Sigmoid colon (tissue), 7 donors: ENCODE data around the gene ANO9. TPM values are rescaled to one million over a fixed set of nuclear protein-coding genes. Genes with fewer than 3 reads are reported as not detected.
A peak's percentile ranks its signal among the peaks of the same experiment; 100 is the strongest.

Experiments used
- DNase-seq: peaks from one replicate; pipeline ENCODE4 v3.0.0-alpha.2; 2019
- H3K27ac ChIP-seq, 4 donors: fragments of 200-600 bp; sonication (generic); one replicate each; pipeline ENCODE4 v1.5.1; 2016 to 2019; ENCODE audit warnings: mild to moderate bottlenecking in 1 of 4
- H3K27me3 ChIP-seq, 3 donors: fragments of 200-600 bp; sonication (generic); one replicate each; pipeline ENCODE4 v1.5.1; 2019; ENCODE audit warnings: mild to moderate bottlenecking in 1 of 3
- H3K36me3 ChIP-seq, 4 donors: fragments of 200-600 bp; sonication (generic); one replicate each; pipeline ENCODE4 v1.5.1; 2016 to 2019
- H3K4me1 ChIP-seq, 4 donors: fragments of 200-600 bp; sonication (generic); one replicate each; pipeline ENCODE4 v1.5.1; 2017 to 2019
- H3K4me3 ChIP-seq, 4 donors: fragments of 200-600 bp; sonication (generic); one replicate each; pipeline ENCODE4 v1.5.1; 2017 to 2019; ENCODE audit warnings: mild to moderate bottlenecking in 2 of 4, moderate library complexity in 1 of 4
- H3K9me3 ChIP-seq, 4 donors: fragments of 200-600 bp in 3 of 4; sonication (generic) in 3 of 4; one replicate each; pipeline versions ENCODE4 v1.5.1 to v1.6.1; 2013 to 2019
- EP300 ChIP-seq, 4 donors: sonication (generic); formaldehyde crosslinking; IDR thresholded peaks; one replicate each; pipeline ENCODE4 v1.6.1; 2017; ENCODE audit warnings: antibody characterized with exemption in 4 of 4
- POLR2A ChIP-seq, 2 donors: fragments of 450-650 bp; IDR thresholded peaks; one replicate each; pipeline ENCODE4 v1.6.1; 2016; ENCODE audit warnings: antibody characterized with exemption in 2 of 2, mild to moderate bottlenecking in 2 of 2, moderate library complexity in 2 of 2
- POLR2AphosphoS5 ChIP-seq, 4 donors: sonication (generic); formaldehyde crosslinking; IDR thresholded peaks; one replicate each; pipeline ENCODE4 v1.6.1; 2017; ENCODE audit warnings: antibody characterized with exemption in 4 of 4
- WGBS, 2 donors: extraction: QIAGEN DNeasy Blood & Tissue Kit; methylation state at CpG; one replicate each; pipeline ENCODE4 v1.1.7; 2013; 5-methylcytosine and 5-hydroxymethylcytosine counted together
- intact Hi-C: fragments of 100-400 bp; cut with DNase I; formaldehyde crosslinking; loops from one replicate; pipeline ENCODE4 v1.15.1; 2023
- polyA plus RNA-seq, 3 donors: library from polyadenylated mRNA; stranded (reverse); fragments of 200-250 nt; gene quantifications; one replicate each; pipeline ENCODE4 v1.2.3, GENCODE V29; 2013
- total RNA-seq, 4 donors: library from RNA; depleted of rRNA; stranded (reverse); fragments of >200 nt; gene quantifications; one replicate each; pipeline ENCODE4 v1.1.0, GENCODE V29; 2016
- TF ChIP-seq, protein P1 (sequence below), 4 experiments: fragments of 450-650 bp in 3 of 4; fragments of 200-600 bp in 1 of 4; IDR thresholded peaks; one replicate each; pipeline ENCODE4 v1.5.1; 2016 to 2019; ENCODE audit warnings: antibody characterized with exemption in 4 of 4, mild to moderate bottlenecking in 3 of 4, moderate library complexity in 2 of 4
- donor health status: healthy with polysubstance abuse.
- donor health status: Bipolar disorder and iron deficiency.
- donor health status: healthy.

ANO9 gene
- total and polyA plus RNA-seq, 7 donors = 0.14 to 123 (median 2.5) TPM

DNA sequence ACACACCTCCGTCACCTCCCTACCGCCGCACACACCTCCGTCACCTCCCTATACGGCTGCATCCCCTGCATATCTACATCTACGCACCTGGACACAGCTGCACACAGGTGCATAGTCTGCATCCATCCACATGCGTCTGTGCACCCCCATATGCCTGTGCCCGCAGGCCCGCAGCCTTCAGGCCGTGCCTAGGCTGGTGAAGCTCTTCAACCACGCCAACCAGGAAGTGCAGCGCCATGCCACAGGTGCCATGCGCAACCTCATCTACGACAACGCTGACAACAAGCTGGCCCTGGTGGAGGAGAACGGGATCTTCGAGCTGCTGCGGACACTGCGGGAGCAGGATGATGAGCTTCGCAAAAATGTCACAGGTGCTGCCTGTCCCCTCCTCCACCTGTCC lies 43.0 kb downstream of the ANO9 start:
- Histone ChIP-seq H3K4me3 (no peak overlapping the region), H3K36me3 (no peaks in the 10 kb centered on the region), H3K27ac (no peak overlapping the region), H3K4me1 (peaks cover 0 to 20% (median 12%) of the 10 kb centered on the region in 4 donors), H3K27me3 (peaks cover 0 to 32% (median 23%) of the 10 kb centered on the region in 3 donors), H3K9me3 (no peaks in the 10 kb centered on the region)
- no peak for TF ChIP-seq EP300 (IDR thresholded peaks at IDR 0.05)
- no peak for TF ChIP-seq POLR2AphosphoS5 (IDR thresholded peaks at IDR 0.05)
- TF ChIP-seq POLR2A (IDR thresholded peaks at IDR 0.05) = no peak
- TF ChIP-seq, protein P1, sequence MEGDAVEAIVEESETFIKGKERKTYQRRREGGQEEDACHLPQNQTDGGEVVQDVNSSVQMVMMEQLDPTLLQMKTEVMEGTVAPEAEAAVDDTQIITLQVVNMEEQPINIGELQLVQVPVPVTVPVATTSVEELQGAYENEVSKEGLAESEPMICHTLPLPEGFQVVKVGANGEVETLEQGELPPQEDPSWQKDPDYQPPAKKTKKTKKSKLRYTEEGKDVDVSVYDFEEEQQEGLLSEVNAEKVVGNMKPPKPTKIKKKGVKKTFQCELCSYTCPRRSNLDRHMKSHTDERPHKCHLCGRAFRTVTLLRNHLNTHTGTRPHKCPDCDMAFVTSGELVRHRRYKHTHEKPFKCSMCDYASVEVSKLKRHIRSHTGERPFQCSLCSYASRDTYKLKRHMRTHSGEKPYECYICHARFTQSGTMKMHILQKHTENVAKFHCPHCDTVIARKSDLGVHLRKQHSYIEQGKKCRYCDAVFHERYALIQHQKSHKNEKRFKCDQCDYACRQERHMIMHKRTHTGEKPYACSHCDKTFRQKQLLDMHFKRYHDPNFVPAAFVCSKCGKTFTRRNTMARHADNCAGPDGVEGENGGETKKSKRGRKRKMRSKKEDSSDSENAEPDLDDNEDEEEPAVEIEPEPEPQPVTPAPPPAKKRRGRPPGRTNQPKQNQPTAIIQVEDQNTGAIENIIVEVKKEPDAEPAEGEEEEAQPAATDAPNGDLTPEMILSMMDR (IDR thresholded peaks at IDR 0.05) = no peak
- 90 to 97% methylated on average over 20 of the region's 20 CpGs for WGBS, 2 donors
- DNase-seq = no peak
- intact Hi-C loops = no loop called here

DNA sequence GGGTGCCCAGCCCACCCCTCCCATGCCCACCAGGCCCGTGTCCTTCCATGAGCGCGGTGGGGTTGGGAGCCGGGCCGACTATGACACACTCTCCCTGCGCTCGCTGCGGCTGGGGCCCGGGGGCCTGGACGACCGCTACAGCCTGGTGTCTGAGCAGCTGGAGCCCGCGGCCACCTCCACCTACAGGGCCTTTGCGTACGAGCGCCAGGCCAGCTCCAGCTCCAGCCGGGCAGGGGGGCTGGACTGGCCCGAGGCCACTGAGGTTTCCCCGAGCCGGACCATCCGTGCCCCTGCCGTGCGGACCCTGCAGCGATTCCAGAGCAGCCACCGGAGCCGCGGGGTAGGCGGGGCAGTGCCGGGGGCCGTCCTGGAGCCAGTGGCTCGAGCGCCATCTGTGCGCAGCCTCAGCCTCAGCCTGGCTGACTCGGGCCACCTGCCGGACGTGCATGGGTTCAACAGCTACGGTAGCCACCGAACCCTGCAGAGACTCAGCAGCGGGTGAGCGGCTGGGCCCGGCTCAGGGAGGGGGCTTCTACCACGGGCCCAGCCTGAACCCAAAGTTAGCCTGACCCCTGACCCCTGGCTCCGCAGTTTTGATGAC lies 44.8 kb downstream of the ANO9 start:
- no peak overlapping the region for H3K27ac ChIP-seq
- peak overlapping the region; percentile 5 to 47 (median 28) for H3K4me3 ChIP-seq

DNA sequence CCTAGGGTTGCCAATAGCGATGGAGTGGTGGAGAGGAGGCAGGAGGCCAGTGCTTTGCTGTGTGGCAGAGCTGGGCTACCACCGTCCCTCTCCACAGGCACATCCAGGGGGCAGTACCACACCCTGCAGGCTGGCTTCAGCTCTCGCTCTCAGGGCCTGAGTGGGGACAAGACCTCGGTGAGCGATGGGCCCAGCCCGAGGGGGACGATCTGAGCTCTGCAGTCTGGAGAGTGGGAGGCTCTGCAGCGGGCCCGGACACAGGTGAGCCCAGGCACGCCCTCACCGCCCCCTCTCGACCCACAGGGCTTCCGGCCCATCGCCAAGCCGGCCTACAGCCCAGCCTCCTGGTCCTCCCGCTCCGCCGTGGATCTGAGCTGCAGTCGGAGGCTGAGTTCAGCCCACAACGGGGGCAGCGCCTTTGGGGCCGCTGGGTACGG lies 45.3 kb downstream of the ANO9 start:
- Histone ChIP-seq H3K27me3 (peaks cover 0 to 44% (median 18%) of the 10 kb centered on the region in 3 donors), H3K4me1 (peaks cover 0 to 20% (median 12%) of the 10 kb centered on the region in 4 donors), H3K36me3 (no peaks in the 10 kb centered on the region), H3K27ac (no peak overlapping the region), H3K9me3 (no peaks in the 10 kb centered on the region), H3K4me3 (peak overlapping the region; percentile 5 to 47 (median 28))
- no peak for TF ChIP-seq POLR2AphosphoS5 (IDR thresholded peaks at IDR 0.05)
- TF ChIP-seq, protein P1 (IDR thresholded peaks at IDR 0.05) = no peak
- no peak for TF ChIP-seq EP300 (IDR thresholded peaks at IDR 0.05)
- no peak for TF ChIP-seq POLR2A (IDR thresholded peaks at IDR 0.05)
- no peak for DNase-seq
- intact Hi-C loops = no loop called here
- 54 to 80% methylated on average over 23 of the region's 23 CpGs for WGBS, 2 donors

More for the DNA sequence above, 44.8 kb downstream of the ANO9 start:
- Histone ChIP-seq H3K27me3 (peaks cover 0 to 39% (median 18%) of the 10 kb centered on the region in 3 donors), H3K4me1 (peaks cover 0 to 20% (median 12%) of the 10 kb centered on the region in 4 donors), H3K36me3 (no peaks in the 10 kb centered on the region), H3K9me3 (no peaks in the 10 kb centered on the region)
- TF ChIP-seq POLR2A (IDR thresholded peaks at IDR 0.05) (no peak), EP300 (IDR thresholded peaks at IDR 0.05) (no peak)
- TF ChIP-seq, protein P1 (IDR thresholded peaks at IDR 0.05) = peak; percentile 23 to 46 (median 36)
- WGBS, 2 donors = 43 to 78% methylated on average over 43 of the region's 43 CpGs
- DNase-seq = peak; percentile 82
- intact Hi-C loops = no loop called here

DNA sequence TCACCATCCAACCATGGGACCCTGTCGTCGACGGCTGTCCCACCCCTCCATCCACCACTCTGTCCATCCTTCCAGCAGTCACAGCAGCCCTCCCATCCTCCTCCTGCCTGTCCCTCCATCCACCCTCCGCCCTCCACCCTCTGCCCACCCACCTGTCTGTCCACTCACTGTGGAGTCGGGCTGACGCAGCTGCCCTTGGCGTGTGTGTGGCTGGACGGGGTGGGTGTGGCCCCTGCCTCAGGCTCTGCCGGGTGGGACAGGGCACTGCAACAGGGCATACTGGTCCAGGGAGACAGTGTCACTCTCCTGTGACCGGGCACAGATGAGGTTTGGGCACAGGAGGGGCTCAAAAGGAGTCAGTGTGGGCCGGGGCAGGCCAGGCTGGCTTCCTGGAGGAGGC lies 45.9 kb downstream of the ANO9 start:
- 52 to 80% methylated on average over 11 of the region's 11 CpGs for WGBS, 2 donors
- Histone ChIP-seq H3K27me3 (peaks cover 0 to 45% (median 18%) of the 10 kb centered on the region in 3 donors), H3K4me3 (no peak overlapping the region), H3K9me3 (no peaks in the 10 kb centered on the region), H3K4me1 (peaks cover 0 to 20% (median 12%) of the 10 kb centered on the region in 4 donors), H3K36me3 (no peaks in the 10 kb centered on the region), H3K27ac (no peak overlapping the region)
- no peak for DNase-seq
- intact Hi-C loops = no loop called here
- TF ChIP-seq POLR2AphosphoS5 (IDR thresholded peaks at IDR 0.05) = no peak

DNA sequence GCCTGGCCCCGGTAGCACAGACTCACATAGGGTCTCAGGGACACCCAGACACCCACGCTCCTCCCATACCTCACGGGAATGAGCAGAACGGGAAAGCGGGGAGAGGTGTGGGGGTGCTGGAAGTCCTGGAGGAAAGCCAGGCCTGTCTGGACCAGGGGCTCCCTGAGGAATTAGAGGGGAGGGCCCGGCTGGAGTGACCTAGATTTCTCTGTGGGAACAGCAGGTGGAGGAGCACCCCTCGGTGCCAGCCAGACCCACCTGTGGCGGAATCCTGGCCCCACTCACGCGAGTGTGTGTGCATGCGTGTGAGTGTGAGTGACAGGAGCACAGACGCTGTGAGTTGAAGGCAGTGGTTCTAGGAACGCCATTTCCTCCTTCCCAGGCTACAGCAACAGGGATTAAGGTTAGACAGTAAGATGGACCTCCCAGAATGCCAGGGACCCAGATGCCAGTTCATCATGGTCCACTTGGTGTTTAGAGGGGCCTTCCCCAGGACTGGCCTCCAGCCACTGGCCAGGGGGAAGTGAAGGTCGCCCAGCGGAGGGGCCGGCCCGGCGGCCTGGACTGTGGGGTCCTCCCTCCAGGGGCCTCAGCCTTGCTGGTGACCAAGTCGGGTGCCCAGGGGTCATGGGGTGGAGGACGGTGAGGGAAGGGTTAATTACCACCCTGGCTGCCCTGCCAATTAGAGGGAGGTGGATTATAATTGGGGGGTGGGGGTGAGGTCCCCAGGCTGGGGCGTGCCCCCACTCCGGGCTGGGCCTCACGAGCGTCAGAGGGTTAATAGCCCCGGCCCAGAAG lies 46.8 kb downstream of the ANO9 start:
- no peak overlapping the region for H3K27ac ChIP-seq
- TF ChIP-seq POLR2A (IDR thresholded peaks at IDR 0.05) = no peak
- no peak for TF ChIP-seq POLR2AphosphoS5 (IDR thresholded peaks at IDR 0.05)
- TF ChIP-seq EP300 (IDR thresholded peaks at IDR 0.05) = no peak
- TF ChIP-seq, protein P1 (IDR thresholded peaks at IDR 0.05) = no peak
- H3K4me3 ChIP-seq = peak overlapping the region in 1 of 4 donors; percentile 13

More for the DNA sequence above, 46.8 kb downstream of the ANO9 start:
- Histone ChIP-seq H3K27me3 (peaks cover 0 to 41% (median 14%) of the 10 kb centered on the region in 3 donors), H3K9me3 (no peaks in the 10 kb centered on the region), H3K4me1 (peaks cover 0 to 15% (median 12%) of the 10 kb centered on the region in 4 donors), H3K36me3 (no peaks in the 10 kb centered on the region)
- DNase-seq = no peak
- intact Hi-C loops = no loop called here
- 21 to 71% methylated on average over 25 of the region's 25 CpGs for WGBS, 2 donors
